HG03342 (cell line): ENCODE results near the gene NPFF.

Source experiments
- ATAC-seq: cut with Tn5 transposase; IDR thresholded peaks from one replicate; pipeline ENCODE4 v1.9.1; 2021; ENCODE audit warnings: mild to moderate bottlenecking, moderate library complexity; ENCODE audit not compliant: unreplicated experiment

The NPFF gene

DNA sequence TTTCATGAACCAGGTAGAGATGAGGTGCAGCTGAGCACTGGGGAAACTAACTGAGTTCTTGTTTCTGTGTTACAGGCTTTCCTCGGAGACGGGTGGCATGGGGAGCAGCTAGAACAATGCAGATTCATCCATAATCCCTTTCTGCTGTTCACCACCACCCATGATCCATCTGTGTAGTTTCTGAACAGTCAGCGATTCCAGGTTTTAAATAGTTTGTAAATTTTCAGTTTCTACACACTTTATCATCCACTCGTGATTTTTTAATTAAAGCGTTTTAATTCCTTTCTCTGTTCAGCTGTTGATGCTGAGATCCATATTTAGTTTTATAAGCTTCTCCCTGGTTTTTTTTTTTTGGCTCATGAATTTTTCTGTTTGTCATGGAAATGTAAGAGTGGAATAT is 28.0 kb downstream of the NPFF start:
- no peak for ATAC-seq

GRCh38 chr12:53478865-53479264 is 28.4 kb downstream of the NPFF start:
- ATAC-seq = no peak

DNA sequence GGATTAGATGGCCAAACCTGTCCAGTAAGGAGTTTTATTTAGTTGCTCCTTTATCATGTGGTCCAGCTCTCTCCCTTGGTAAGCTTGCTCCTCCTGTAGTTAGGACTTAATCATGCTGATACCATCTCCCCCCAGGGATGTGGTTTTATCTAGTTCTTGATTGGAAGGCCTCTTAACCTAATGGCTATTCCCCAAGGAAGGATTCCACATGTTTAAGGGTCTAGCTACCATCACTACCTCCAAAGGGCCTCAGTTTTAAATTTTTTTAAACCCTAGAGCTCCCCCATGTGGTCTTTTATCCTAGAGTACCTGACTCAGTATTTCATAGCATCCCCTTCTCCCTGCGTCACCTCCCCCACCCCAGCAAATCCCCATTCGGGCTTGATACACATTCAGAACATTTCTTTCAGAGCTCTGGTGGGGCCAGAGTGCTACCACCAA is 30.5 kb downstream of the NPFF start:
- no peak for ATAC-seq

DNA sequence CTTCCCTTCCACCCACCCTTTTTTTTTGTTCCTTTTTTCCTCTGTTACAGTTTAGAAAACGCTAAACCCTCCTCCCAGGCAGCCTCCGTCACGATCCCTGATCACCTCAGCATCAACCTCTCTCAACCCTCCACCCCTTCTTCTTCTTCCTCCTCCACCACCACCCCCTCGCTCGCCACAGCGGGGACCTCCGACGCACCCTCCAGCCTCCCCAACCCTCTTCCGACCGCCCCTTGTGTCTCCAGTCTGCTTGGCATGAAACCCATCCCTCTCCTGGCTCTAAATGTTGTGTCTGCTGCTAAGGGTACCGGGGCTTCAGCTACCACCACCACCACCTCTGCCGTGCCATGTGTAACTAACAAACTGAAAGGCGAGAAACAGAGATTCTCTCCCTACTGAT is 32.5 kb downstream of the NPFF start:
- no peak for ATAC-seq

DNA sequence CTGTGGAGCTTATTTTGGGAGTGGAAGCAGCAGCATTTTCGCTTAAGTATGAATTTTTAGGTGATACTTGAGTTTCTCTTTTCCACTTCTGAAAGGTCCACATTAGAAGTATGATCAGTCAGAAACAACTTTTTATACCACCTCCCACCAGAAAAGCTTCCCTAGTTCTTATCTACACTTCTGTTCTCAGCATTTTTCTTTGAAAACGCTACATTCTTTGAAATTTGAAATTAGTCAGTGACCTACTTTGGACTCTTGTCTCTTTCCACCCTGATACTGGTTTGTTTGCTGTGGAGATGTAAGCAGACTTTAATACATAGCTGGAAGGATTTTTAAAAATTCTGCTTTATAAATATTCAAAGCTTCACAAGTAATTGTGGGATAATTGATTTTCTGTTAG is 33.2 kb downstream of the NPFF start:
- no peak for ATAC-seq

DNA sequence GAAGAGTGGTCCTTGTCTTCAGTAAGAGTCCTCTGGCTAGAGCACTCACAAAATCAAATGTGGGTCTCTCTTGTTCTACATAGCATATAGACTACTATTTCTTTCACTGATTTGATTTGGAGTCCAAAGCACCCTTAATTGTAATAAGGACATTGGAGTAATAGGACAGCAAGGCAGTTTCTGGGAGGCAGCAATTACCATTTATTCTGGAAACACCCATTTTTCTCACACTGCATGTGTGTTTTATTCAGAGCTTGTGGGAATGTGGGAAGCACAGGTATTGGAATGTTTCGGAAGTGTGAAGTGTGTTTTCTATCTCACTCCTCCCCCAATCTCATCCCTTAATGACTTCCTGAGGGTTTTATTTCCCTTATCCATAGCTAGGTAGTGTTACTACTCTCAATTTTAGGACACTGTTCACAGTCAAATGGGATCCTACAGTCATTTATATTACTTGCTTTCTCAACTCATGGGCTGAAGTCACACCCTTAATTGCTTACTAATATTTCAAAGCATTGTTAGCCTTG is 35.2 kb downstream of the NPFF start:
- no peak for ATAC-seq

DNA sequence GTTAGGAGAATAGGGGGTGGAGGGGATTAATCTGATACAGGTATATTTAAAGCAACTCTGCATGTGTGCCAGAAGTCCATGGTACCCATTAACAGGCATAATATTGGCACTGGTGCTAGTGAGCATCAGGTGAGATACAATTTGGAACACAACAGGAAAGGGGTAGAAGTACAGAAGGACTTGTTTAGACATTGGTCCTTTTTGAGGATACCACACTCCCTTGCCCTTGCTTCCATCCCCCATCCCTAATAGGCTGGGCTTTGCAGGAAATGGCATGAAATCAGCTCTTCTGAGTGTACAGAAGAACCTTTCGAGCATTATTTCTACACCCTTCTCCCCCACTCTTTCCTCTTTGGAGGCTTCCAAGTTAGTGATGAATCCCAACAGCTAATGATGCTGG is 39.0 kb downstream of the NPFF start:
- no peak for ATAC-seq

GRCh38 chr12:53467880-53468279 is 39.4 kb downstream of the NPFF start:
- no peak for ATAC-seq

- no peak for ATAC-seq
Measured at GRCh38 chr12:53467082-53467481, 40.2 kb downstream of the NPFF start.

- ATAC-seq = no peak
Measured at GRCh38 chr12:53466640-53467039, 40.6 kb downstream of the NPFF start.

- no peak for ATAC-seq
Measured at GRCh38 chr12:53465679-53466078, 41.6 kb downstream of the NPFF start.

- ATAC-seq = no peak
Measured at GRCh38 chr12:53464685-53465418, 42.4 kb downstream of the NPFF start.

DNA sequence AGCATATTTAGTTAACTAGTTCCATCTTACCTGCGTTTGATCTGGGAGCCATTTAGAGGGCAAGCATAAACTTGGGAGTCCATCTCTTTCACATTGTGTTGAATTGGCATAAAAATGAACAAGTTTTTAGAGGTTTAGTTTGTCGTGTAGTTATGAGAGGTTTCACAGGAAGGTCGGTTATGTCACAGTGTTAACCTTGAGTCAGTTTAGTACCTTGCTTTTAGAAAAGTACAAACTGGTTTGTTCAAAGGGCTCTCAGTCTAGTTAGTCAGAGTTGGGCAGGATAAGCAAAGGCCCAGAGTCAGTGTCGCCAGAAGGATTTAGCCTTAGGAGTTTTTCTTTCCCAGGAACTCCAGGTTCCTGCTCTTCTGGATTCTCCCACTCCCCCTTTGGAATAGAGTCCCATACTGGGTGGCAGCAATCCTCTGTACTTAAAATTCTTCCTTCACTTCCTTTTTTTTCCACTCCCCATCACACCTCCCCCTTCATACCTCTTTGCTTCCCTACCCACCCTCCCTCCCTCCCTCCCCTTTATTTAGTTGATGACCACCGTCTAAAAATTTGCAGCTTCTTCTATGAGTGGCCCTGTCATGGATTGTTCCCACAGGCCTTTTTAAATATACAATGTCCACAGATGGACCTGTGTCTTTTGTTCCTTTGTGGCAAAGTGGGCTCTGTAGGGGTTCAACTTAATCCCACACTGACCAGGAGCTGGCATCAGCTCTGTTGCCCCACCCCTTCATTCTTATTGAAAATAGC is 43.3 kb downstream of the NPFF start:
- no peak for ATAC-seq

GRCh38 chr12:53462935-53463334 is 44.3 kb downstream of the NPFF start:
- no peak for ATAC-seq

DNA sequence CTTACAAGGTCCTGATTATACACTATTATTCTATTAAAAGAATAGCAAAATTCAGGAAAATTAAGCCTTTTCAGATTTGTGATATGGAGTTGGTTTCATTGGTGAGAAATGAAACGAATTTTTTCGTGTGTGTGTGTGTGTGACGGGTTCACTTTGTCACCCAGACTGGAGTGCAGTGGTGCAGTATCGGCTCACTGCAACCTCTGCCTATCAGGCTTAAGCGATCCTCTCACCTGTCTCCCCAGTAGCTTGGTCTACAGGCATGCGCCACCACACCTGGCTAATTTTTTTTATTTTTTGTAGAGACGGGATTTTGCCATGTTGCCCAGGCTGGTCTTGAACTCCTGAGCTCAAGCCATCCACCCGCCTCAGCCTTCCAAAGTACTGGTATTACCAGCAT is 45.7 kb downstream of the NPFF start:
- ATAC-seq = no peak

- no peak for ATAC-seq
Measured at GRCh38 chr12:53461059-53461458, 46.2 kb downstream of the NPFF start.

DNA sequence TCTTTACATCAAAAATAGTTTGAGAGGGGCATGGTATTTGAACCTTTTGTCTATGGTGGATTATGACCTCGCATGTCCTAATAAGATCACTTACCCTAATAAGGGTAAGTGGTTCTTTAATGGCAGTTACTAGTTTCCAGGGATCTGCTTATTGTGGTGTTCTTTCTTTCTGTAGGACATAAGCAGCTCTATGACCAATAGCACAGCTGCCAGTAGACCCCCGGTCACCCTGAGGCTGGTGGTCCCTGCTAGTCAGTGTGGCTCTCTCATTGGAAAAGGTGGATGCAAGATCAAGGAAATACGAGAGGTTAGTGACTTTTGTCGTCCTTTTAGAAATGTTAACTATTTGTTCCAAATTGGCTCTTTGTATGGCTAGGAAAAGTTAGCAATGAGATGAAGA is 48.2 kb downstream of the NPFF start:
- no peak for ATAC-seq
